ENCODE results near the gene PALM2AKAP2. TPM values are rescaled to one million over a fixed set of nuclear protein-coding genes. Genes with fewer than 3 reads are reported as not detected.

Gene PALM2AKAP2
- total RNA-seq, 5 donors from 2014 or later (not counting 1 experiment from before 2014, with no cell fraction given) = not detected

- CTCF ChIA-PET = no interaction called here
- H3K4me3 ChIP-seq (ENCODE audit: control insufficient read depth in 1 of 2, extremely low read depth in 1 of 2, low read length in 1 of 2) = no peak overlapping the region
- ATAC-seq (replicated peaks in 1 of 4) = no peak
- POLR2A ChIA-PET = no interaction called here
- H3K9me3 Mint-ChIP-seq = no peaks in the 10 kb centered on the region
- peaks cover 2 to 10% of the 10 kb centered on the region in 2 experiments for H3K27me3 ChIP-seq (replicated peaks in 1 of 2; ENCODE audit: control insufficient read depth in 2 of 2, extremely low read depth in 1 of 2, insufficient read depth in 2 of 2, low read length in 1 of 2)
- H3K27ac Mint-ChIP-seq = no peak overlapping the region
- no CpG with 5 or more reads among the region's 1 CpG for WGBS (ENCODE audit: insufficient coverage)
- H3K27ac ChIP-seq (ENCODE audit: low read length) = no peak overlapping the region
- peaks cover 2 to 14% of the 10 kb centered on the region in 2 donors for H3K27me3 Mint-ChIP-seq
- H3K36me3 Mint-ChIP-seq = no peaks in the 10 kb centered on the region
- H3K4me3 Mint-ChIP-seq = no peak overlapping the region
- H3K4me1 Mint-ChIP-seq = no peaks in the 10 kb centered on the region
- no peaks in the 10 kb centered on the region for H3K36me3 ChIP-seq (ENCODE audit: control insufficient read depth in 2 of 2, extremely low read depth in 1 of 2, insufficient read depth in 1 of 2, low read length in 1 of 2)
- no peak for DNase-seq
- H3K4me1 ChIP-seq (ENCODE audit: control insufficient read depth in 1 of 2, extremely low read depth in 1 of 2, insufficient read depth in 2 of 2, low read length in 2 of 2) = no peaks in the 10 kb centered on the region
- no peaks in the 10 kb centered on the region for H3K9me3 ChIP-seq
These were observed 16.1 kb downstream of the PALM2AKAP2 start for GRCh38 chr9:109796078-109796477.

GRCh38 chr9:109797006-109797405 is 17.0 kb downstream of the PALM2AKAP2 start:
- no peak overlapping the region for H3K27ac Mint-ChIP-seq
- Histone ChIP-seq H3K27ac (ENCODE audit: low read length) (no peak overlapping the region), H3K4me3 (ENCODE audit: control insufficient read depth in 1 of 2, extremely low read depth in 1 of 2, low read length in 1 of 2) (no peak overlapping the region), H3K9me3 (no peaks in the 10 kb centered on the region), H3K4me1 (ENCODE audit: control insufficient read depth in 1 of 2, extremely low read depth in 1 of 2, insufficient read depth in 2 of 2, low read length in 2 of 2) (no peaks in the 10 kb centered on the region), H3K27me3 (replicated peaks in 1 of 2; ENCODE audit: control insufficient read depth in 2 of 2, extremely low read depth in 1 of 2, insufficient read depth in 2 of 2, low read length in 1 of 2) (peaks cover 2 to 9% of the 10 kb centered on the region in 2 experiments), H3K36me3 (ENCODE audit: control insufficient read depth in 2 of 2, extremely low read depth in 1 of 2, insufficient read depth in 1 of 2, low read length in 1 of 2) (no peaks in the 10 kb centered on the region)
- no peak overlapping the region for H3K4me3 Mint-ChIP-seq
- H3K9me3 Mint-ChIP-seq = no peaks in the 10 kb centered on the region
- ATAC-seq (replicated peaks in 1 of 4) (no peak), DNase-seq (no peak)
- no peaks in the 10 kb centered on the region for H3K36me3 Mint-ChIP-seq
- peaks cover 2 to 22% of the 10 kb centered on the region in 2 donors for H3K27me3 Mint-ChIP-seq
- H3K4me1 Mint-ChIP-seq = no peaks in the 10 kb centered on the region
- ChIA-PET POLR2A (no interaction called here), CTCF (no interaction called here)
- 67% methylated on average over 1 of the region's 3 CpGs for WGBS (ENCODE audit: insufficient coverage)

- Histone ChIP-seq H3K4me3 (ENCODE audit: control insufficient read depth in 1 of 2, extremely low read depth in 1 of 2, low read length in 1 of 2) (no peak overlapping the region), H3K36me3 (ENCODE audit: control insufficient read depth in 2 of 2, extremely low read depth in 1 of 2, insufficient read depth in 1 of 2, low read length in 1 of 2) (no peaks in the 10 kb centered on the region), H3K27ac (ENCODE audit: low read length) (no peak overlapping the region), H3K27me3 (replicated peaks in 1 of 2; ENCODE audit: control insufficient read depth in 2 of 2, extremely low read depth in 1 of 2, insufficient read depth in 2 of 2, low read length in 1 of 2) (peaks cover 2 to 9% of the 10 kb centered on the region in 2 experiments), H3K4me1 (ENCODE audit: control insufficient read depth in 1 of 2, extremely low read depth in 1 of 2, insufficient read depth in 2 of 2, low read length in 2 of 2) (no peaks in the 10 kb centered on the region), H3K9me3 (no peaks in the 10 kb centered on the region)
- CTCF ChIA-PET = no interaction called here
- Mint-ChIP-seq H3K9me3 (no peaks in the 10 kb centered on the region), H3K27me3 (peaks cover 2 to 22% of the 10 kb centered on the region in 2 donors), H3K27ac (no peak overlapping the region), H3K4me1 (no peaks in the 10 kb centered on the region), H3K4me3 (no peak overlapping the region), H3K36me3 (no peaks in the 10 kb centered on the region)
- POLR2A ChIA-PET = no interaction called here
- no peak for ATAC-seq (replicated peaks in 1 of 4)
- no peak for DNase-seq
- no CpG with 5 or more reads among the region's 5 CpGs for WGBS (ENCODE audit: insufficient coverage)
These were observed 17.5 kb downstream of the PALM2AKAP2 start for GRCh38 chr9:109797509-109797908.

- no peak overlapping the region for H3K4me3 Mint-ChIP-seq
- Histone ChIP-seq H3K4me1 (ENCODE audit: control insufficient read depth in 1 of 2, extremely low read depth in 1 of 2, insufficient read depth in 2 of 2, low read length in 2 of 2) (no peaks in the 10 kb centered on the region), H3K4me3 (ENCODE audit: control insufficient read depth in 1 of 2, extremely low read depth in 1 of 2, low read length in 1 of 2) (no peak overlapping the region), H3K27ac (ENCODE audit: low read length) (no peak overlapping the region), H3K36me3 (ENCODE audit: control insufficient read depth in 2 of 2, extremely low read depth in 1 of 2, insufficient read depth in 1 of 2, low read length in 1 of 2) (no peaks in the 10 kb centered on the region), H3K27me3 (replicated peaks in 1 of 2; ENCODE audit: control insufficient read depth in 2 of 2, extremely low read depth in 1 of 2, insufficient read depth in 2 of 2, low read length in 1 of 2) (peaks cover 2 to 9% of the 10 kb centered on the region in 2 experiments), H3K9me3 (no peaks in the 10 kb centered on the region)
- H3K4me1 Mint-ChIP-seq = no peaks in the 10 kb centered on the region
- ATAC-seq (replicated peaks in 1 of 4) (no peak), DNase-seq (no peak)
- H3K27ac Mint-ChIP-seq = no peak overlapping the region
- no peaks in the 10 kb centered on the region for H3K36me3 Mint-ChIP-seq
- ChIA-PET CTCF (no interaction called here), POLR2A (no interaction called here)
- H3K9me3 Mint-ChIP-seq = no peaks in the 10 kb centered on the region
- peaks cover 2 to 20% of the 10 kb centered on the region in 2 donors for H3K27me3 Mint-ChIP-seq
- 64% methylated on average over 2 of the region's 3 CpGs for WGBS (ENCODE audit: insufficient coverage)
These were observed 19.1 kb downstream of the PALM2AKAP2 start for GRCh38 chr9:109799141-109799540.

- WGBS (ENCODE audit: insufficient coverage) = no CpG with 5 or more reads among the region's 2 CpGs
- no peak overlapping the region for H3K4me3 Mint-ChIP-seq
- no peaks in the 10 kb centered on the region for H3K9me3 Mint-ChIP-seq
- no peaks in the 10 kb centered on the region for H3K9me3 ChIP-seq
- H3K4me1 ChIP-seq (ENCODE audit: control insufficient read depth in 1 of 2, extremely low read depth in 1 of 2, insufficient read depth in 2 of 2, low read length in 2 of 2) = no peaks in the 10 kb centered on the region
- peaks cover 2 to 9% of the 10 kb centered on the region in 2 experiments for H3K27me3 ChIP-seq (replicated peaks in 1 of 2; ENCODE audit: control insufficient read depth in 2 of 2, extremely low read depth in 1 of 2, insufficient read depth in 2 of 2, low read length in 1 of 2)
- H3K27ac Mint-ChIP-seq = no peak overlapping the region
- H3K27me3 Mint-ChIP-seq = peaks cover 2 to 20% of the 10 kb centered on the region in 2 donors
- H3K36me3 Mint-ChIP-seq = no peaks in the 10 kb centered on the region
- no peak overlapping the region for H3K4me3 ChIP-seq (ENCODE audit: control insufficient read depth in 1 of 2, extremely low read depth in 1 of 2, low read length in 1 of 2)
- no peak for ATAC-seq (replicated peaks in 1 of 4)
- DNase-seq = no peak
- CTCF ChIA-PET = no interaction called here
- POLR2A ChIA-PET = no interaction called here
- no peaks in the 10 kb centered on the region for H3K36me3 ChIP-seq (ENCODE audit: control insufficient read depth in 2 of 2, extremely low read depth in 1 of 2, insufficient read depth in 1 of 2, low read length in 1 of 2)
- no peak overlapping the region for H3K27ac ChIP-seq (ENCODE audit: low read length)
- no peaks in the 10 kb centered on the region for H3K4me1 Mint-ChIP-seq
These were observed 19.8 kb downstream of the PALM2AKAP2 start for GRCh38 chr9:109799792-109800191.

- ATAC-seq (replicated peaks in 1 of 4) (no peak), DNase-seq (no peak)
- ChIA-PET POLR2A (no interaction called here), CTCF (no interaction called here)
- WGBS (ENCODE audit: insufficient coverage) = no CpG with 5 or more reads among the region's 1 CpG
- no peaks in the 10 kb centered on the region for H3K9me3 Mint-ChIP-seq
- H3K27ac ChIP-seq (ENCODE audit: low read length) = no peak overlapping the region
- peaks cover 4 to 21% of the 10 kb centered on the region in 2 donors for H3K27me3 Mint-ChIP-seq
- H3K9me3 ChIP-seq = no peaks in the 10 kb centered on the region
- no peak overlapping the region for H3K4me3 ChIP-seq (ENCODE audit: control insufficient read depth in 1 of 2, extremely low read depth in 1 of 2, low read length in 1 of 2)
- H3K36me3 ChIP-seq (ENCODE audit: control insufficient read depth in 2 of 2, extremely low read depth in 1 of 2, insufficient read depth in 1 of 2, low read length in 1 of 2) = no peaks in the 10 kb centered on the region
- H3K36me3 Mint-ChIP-seq = no peaks in the 10 kb centered on the region
- peaks cover 2 to 9% of the 10 kb centered on the region in 2 experiments for H3K27me3 ChIP-seq (replicated peaks in 1 of 2; ENCODE audit: control insufficient read depth in 2 of 2, extremely low read depth in 1 of 2, insufficient read depth in 2 of 2, low read length in 1 of 2)
- H3K4me3 Mint-ChIP-seq = no peak overlapping the region
- H3K4me1 ChIP-seq (ENCODE audit: control insufficient read depth in 1 of 2, extremely low read depth in 1 of 2, insufficient read depth in 2 of 2, low read length in 2 of 2) = no peaks in the 10 kb centered on the region
- H3K27ac Mint-ChIP-seq = no peak overlapping the region
- H3K4me1 Mint-ChIP-seq = no peaks in the 10 kb centered on the region
These were observed 21.5 kb downstream of the PALM2AKAP2 start for GRCh38 chr9:109801484-109801883.

- no peak overlapping the region for H3K27ac ChIP-seq (ENCODE audit: low read length)
- H3K4me3 Mint-ChIP-seq = no peak overlapping the region
- no CpG with 5 or more reads among the region's 1 CpG for WGBS (ENCODE audit: insufficient coverage)
- no peaks in the 10 kb centered on the region for H3K9me3 ChIP-seq
- DNase-seq (no peak), ATAC-seq (replicated peaks in 1 of 4) (no peak)
- H3K27me3 ChIP-seq (replicated peaks in 1 of 2; ENCODE audit: control insufficient read depth in 2 of 2, extremely low read depth in 1 of 2, insufficient read depth in 2 of 2, low read length in 1 of 2) = peaks cover 2 to 9% of the 10 kb centered on the region in 2 experiments
- H3K36me3 ChIP-seq (ENCODE audit: control insufficient read depth in 2 of 2, extremely low read depth in 1 of 2, insufficient read depth in 1 of 2, low read length in 1 of 2) = no peaks in the 10 kb centered on the region
- no peaks in the 10 kb centered on the region for H3K4me1 Mint-ChIP-seq
- H3K27ac Mint-ChIP-seq = no peak overlapping the region
- ChIA-PET POLR2A (no interaction called here), CTCF (no interaction called here)
- H3K9me3 Mint-ChIP-seq = no peaks in the 10 kb centered on the region
- H3K36me3 Mint-ChIP-seq = no peaks in the 10 kb centered on the region
- peaks cover 2 to 26% of the 10 kb centered on the region in 2 donors for H3K27me3 Mint-ChIP-seq
- no peaks in the 10 kb centered on the region for H3K4me1 ChIP-seq (ENCODE audit: control insufficient read depth in 1 of 2, extremely low read depth in 1 of 2, insufficient read depth in 2 of 2, low read length in 2 of 2)
- no peak overlapping the region for H3K4me3 ChIP-seq (ENCODE audit: control insufficient read depth in 1 of 2, extremely low read depth in 1 of 2, low read length in 1 of 2)
These were observed 22.5 kb downstream of the PALM2AKAP2 start for GRCh38 chr9:109802491-109802890.
